GM23248 (cell line): ENCODE measurements around the gene C11orf97. TPM values are rescaled to one million over a fixed set of nuclear protein-coding genes. Genes with fewer than 3 reads are reported as not detected.

Source experiments
- DNase-seq: peaks from one replicate; pipeline ENCODE4 v3.0.0-alpha.2; 2015
- H2AFZ ChIP-seq: fragments of 200-600 bp; sonication (generic); 2 replicates; pipeline ENCODE4 v1.6.1; 2016; ENCODE audit warnings: antibody characterized with exemption
- H3F3A ChIP-seq: fragments of 200-600 bp; sonication (generic); 2 replicates; pipeline ENCODE4 v1.6.1; 2016; ENCODE audit warnings: mild to moderate bottlenecking, antibody characterized with exemption, mixed run types; ENCODE audit not compliant: insufficient read depth
- H3K27ac ChIP-seq: fragments of 200-600 bp; sonication (generic); 2 replicates; pipeline ENCODE4 v1.5.1; 2016; ENCODE audit warnings: mild to moderate bottlenecking
- H3K27me3 ChIP-seq: fragments of 200-600 bp; sonication (generic); replicated peaks from 2 replicates; pipeline ENCODE4 v1.6.1; 2016; ENCODE audit warnings: mild to moderate bottlenecking; ENCODE audit not compliant: insufficient read depth
- H3K36me3 ChIP-seq: fragments of 200-600 bp; sonication (generic); 2 replicates; pipeline ENCODE4 v1.6.1; 2016; ENCODE audit warnings: low read depth, mild to moderate bottlenecking
- H3K4me1 ChIP-seq: fragments of 200-600 bp; sonication (generic); 2 replicates; pipeline ENCODE4 v1.6.1; 2016; ENCODE audit warnings: mild to moderate bottlenecking; ENCODE audit not compliant: insufficient read depth
- H3K4me2 ChIP-seq: fragments of 200-600 bp; sonication (generic); one replicate; pipeline ENCODE4 v1.6.1; 2016; ENCODE audit warnings: mild to moderate bottlenecking; ENCODE audit not compliant: unreplicated experiment
- H3K4me3 ChIP-seq: fragments of 200-600 bp; sonication (generic); 2 replicates; pipeline ENCODE4 v1.5.1; 2016; ENCODE audit warnings: mild to moderate bottlenecking
- H3K79me2 ChIP-seq: fragments of 200-600 bp; sonication (generic); 2 replicates; pipeline ENCODE4 v1.6.1; 2016; ENCODE audit warnings: mild to moderate bottlenecking; ENCODE audit not compliant: insufficient read depth
- H3K9ac ChIP-seq: fragments of 200-600 bp; sonication (generic); 2 replicates; pipeline ENCODE4 v1.6.1; 2016; ENCODE audit warnings: mild to moderate bottlenecking
- H3K9me2 ChIP-seq: fragments of 200-600 bp; sonication (generic); 2 replicates; pipeline ENCODE4 v1.6.1; 2016; ENCODE audit warnings: mixed run types, mild to moderate bottlenecking, moderate library complexity; ENCODE audit not compliant: insufficient read depth
- H3K9me3 ChIP-seq: fragments of 200-600 bp; sonication (generic); one replicate; pipeline ENCODE4 v1.6.1; 2017; ENCODE audit warnings: low read depth
- H4K20me1 ChIP-seq: fragments of 200-600 bp; sonication (generic); 2 replicates; pipeline ENCODE4 v1.6.0; 2016; ENCODE audit not compliant: insufficient read depth
- EZH2 ChIP-seq: fragments of 200-600 bp; sonication (generic); IDR thresholded peaks from 2 replicates; pipeline ENCODE4 v1.6.1; 2018; ENCODE audit warnings: antibody characterized with exemption, mild to moderate bottlenecking; ENCODE audit not compliant: insufficient read depth, poor library complexity, severe bottlenecking
- EZH2phosphoT487 ChIP-seq: fragments of 200-600 bp; sonication (generic); IDR thresholded peaks from 2 replicates; pipeline ENCODE4 v1.6.1; 2018; ENCODE audit warnings: antibody characterized with exemption, moderate library complexity, mild to moderate bottlenecking, low read depth; ENCODE audit not compliant: insufficient read depth
- WGBS, 2 experiments: methylation state at CpG; one replicate each; pipeline ENCODE4 v1.1.6; 2015 to 2017; ENCODE audit warnings: low lambda C conversion rate in 2 of 2, low coverage in 1 of 2; ENCODE audit errors: missing lambda C conversion rate in 2 of 2; 5-methylcytosine and 5-hydroxymethylcytosine counted together
- in situ Hi-C: fragments of 300-500 bp; cut with MboI; formaldehyde crosslinking; loops from 2 replicates; pipeline ENCODE4 v1.15.0; 2020
- polyA plus RNA-seq: library from polyadenylated mRNA; unstranded; fragments of >200 nt; fragmentation: Nextera tagmentation; extraction: Ambion mirVana; gene quantifications from 2 replicates; pipeline ENCODE4 v1.2.1, GENCODE V29; 2016
- total RNA-seq: library from RNA; depleted of rRNA; stranded (reverse); fragments of >200 nt; shearing (Covaris generic); gene quantifications from 2 replicates; pipeline ENCODE4 v1.2.3, GENCODE V29; 2014

The C11orf97 gene
- total and polyA plus RNA-seq, 2 experiments from 2014 or later, result not detected

- peak overlapping the region; percentile 22; the same call in 1 of the 2 replicates for H3K4me3 ChIP-seq
- DNase-seq, result peak; percentile 76
- no peaks in the 10 kb centered on the region for H3K9me2 ChIP-seq
- H3K9ac ChIP-seq, result peak overlapping the region; percentile 27
- in situ Hi-C loops, result no loop called here
- H2AFZ ChIP-seq, result no peak overlapping the region
- no peaks in the 10 kb centered on the region for H4K20me1 ChIP-seq
- no peaks in the 10 kb centered on the region for H3K36me3 ChIP-seq
- no peaks in the 10 kb centered on the region for H3K9me3 ChIP-seq
- H3K27me3 ChIP-seq, result no peaks in the 10 kb centered on the region
- H3K27ac ChIP-seq, result peak overlapping the region; percentile 77
- TF ChIP-seq EZH2 (no peak), EZH2phosphoT487 (no peak)
- peaks cover 37% of the 10 kb centered on the region for H3K4me1 ChIP-seq
- H3F3A ChIP-seq, result peaks cover 36% of the 10 kb centered on the region
- peak overlapping the region; percentile 76 for H3K4me2 ChIP-seq
- peaks cover 30% of the 10 kb centered on the region for H3K79me2 ChIP-seq
Observed at GRCh38 chr11:94557421-94557820, 45.2 kb downstream of the C11orf97 start.

DNA sequence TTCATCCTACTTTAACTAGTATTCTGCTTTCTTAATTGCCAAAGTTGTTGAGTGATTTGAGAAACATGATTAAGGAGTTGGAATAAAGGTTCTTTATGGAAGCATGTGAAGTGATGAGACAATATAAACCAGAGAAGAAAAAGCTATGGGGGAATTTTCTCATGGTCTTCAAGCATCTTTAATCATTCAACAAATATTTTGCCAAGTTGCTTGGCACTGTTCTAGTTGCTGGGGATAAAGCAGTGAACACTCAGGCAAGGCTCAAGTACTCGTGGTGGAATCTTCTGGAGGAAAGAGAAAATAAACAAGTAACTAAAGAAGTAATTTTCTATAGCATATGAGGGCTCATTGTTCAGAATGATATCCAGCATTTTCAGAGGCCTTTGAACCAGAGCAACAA, 45.7 kb downstream of the C11orf97 start:
- Histone ChIP-seq H3K79me2 (peaks cover 26% of the 10 kb centered on the region), H3K4me3 (peak overlapping the region; percentile 22; the same call in 1 of the 2 replicates), H3K9ac (peak overlapping the region; percentile 27), H2AFZ (no peak overlapping the region), H3K9me2 (no peaks in the 10 kb centered on the region), H3K27ac (peak overlapping the region; percentile 77), H4K20me1 (no peaks in the 10 kb centered on the region), H3K36me3 (no peaks in the 10 kb centered on the region), H3K9me3 (no peaks in the 10 kb centered on the region), H3K4me2 (peak overlapping the region; percentile 76), H3F3A (peaks cover 42% of the 10 kb centered on the region), H3K27me3 (no peaks in the 10 kb centered on the region), H3K4me1 (peaks cover 41% of the 10 kb centered on the region)
- peak; percentile 63 for DNase-seq
- in situ Hi-C loops, result no loop called here
- 7 to 16% methylated on average over 1 of the region's 1 CpG for WGBS, 2 experiments
- TF ChIP-seq EZH2phosphoT487, result no peak
- no peak for TF ChIP-seq EZH2

DNA sequence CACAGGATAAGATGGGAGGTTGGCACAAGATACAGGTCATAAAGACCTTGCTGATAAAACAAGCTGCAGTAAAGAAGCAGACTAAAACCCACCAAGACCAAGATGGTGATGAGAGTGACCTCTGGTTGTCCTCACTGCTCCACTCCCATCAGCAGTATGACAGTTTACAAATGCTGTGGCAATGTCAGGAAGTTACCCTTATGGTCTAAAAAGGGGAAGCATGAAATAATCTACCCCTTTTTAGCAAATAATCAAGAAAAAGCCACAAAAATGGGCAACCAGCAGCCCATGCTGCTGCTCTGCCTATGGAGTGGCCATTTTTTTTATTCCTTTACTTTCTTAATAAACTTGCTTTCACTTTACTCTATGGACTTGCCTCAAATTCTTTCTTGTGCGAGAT, 46.2 kb downstream of the C11orf97 start:
- H4K20me1 ChIP-seq, result no peaks in the 10 kb centered on the region
- H3K4me2 ChIP-seq, result peak overlapping the region; percentile 76
- H3K36me3 ChIP-seq, result no peaks in the 10 kb centered on the region
- no peaks in the 10 kb centered on the region for H3K9me2 ChIP-seq
- H3K9me3 ChIP-seq, result no peaks in the 10 kb centered on the region
- TF ChIP-seq EZH2phosphoT487, result no peak
- no peak for TF ChIP-seq EZH2
- peak overlapping the region; percentile 27; the same call in 1 of the 2 replicates for H3K9ac ChIP-seq
- H3K4me3 ChIP-seq, result no peak overlapping the region
- peaks cover 22% of the 10 kb centered on the region for H3K79me2 ChIP-seq
- peaks cover 46% of the 10 kb centered on the region for H3F3A ChIP-seq
- peak overlapping the region; percentile 77 for H3K27ac ChIP-seq
- H3K4me1 ChIP-seq, result peaks cover 46% of the 10 kb centered on the region
- WGBS, 2 experiments, result 100% methylated on average over 1 of the region's 1 CpG
- in situ Hi-C loops, result no loop called here
- DNase-seq, result no peak
- H3K27me3 ChIP-seq, result no peaks in the 10 kb centered on the region
- H2AFZ ChIP-seq, result no peak overlapping the region

DNA sequence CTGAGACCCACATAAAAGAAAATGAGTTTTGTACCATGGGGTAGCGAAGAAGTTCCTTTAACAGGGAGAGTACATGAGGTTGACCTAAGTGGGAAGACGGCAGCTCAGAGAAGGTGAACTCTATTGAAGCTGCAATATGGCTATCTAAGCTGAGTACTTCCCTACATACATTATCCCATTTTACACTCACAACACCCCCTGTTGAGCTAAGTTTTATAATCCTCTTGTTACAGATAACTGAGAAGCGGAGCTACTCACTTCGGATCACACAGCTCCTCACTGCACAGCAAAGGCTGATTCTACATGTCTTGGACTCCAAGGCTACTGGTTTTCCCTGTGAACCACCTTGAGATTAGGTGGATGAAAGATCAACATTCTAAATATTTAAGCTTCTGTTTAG, 46.7 kb downstream of the C11orf97 start:
- peaks cover 50% of the 10 kb centered on the region for H3F3A ChIP-seq
- H3K9me3 ChIP-seq, result no peaks in the 10 kb centered on the region
- DNase-seq, result no peak
- no peaks in the 10 kb centered on the region for H3K36me3 ChIP-seq
- TF ChIP-seq EZH2 (no peak), EZH2phosphoT487 (no peak)
- 96 to 97% methylated on average over 4 of the region's 4 CpGs for WGBS, 2 experiments
- peaks cover 51% of the 10 kb centered on the region for H3K4me1 ChIP-seq
- peaks cover 21% of the 10 kb centered on the region for H3K79me2 ChIP-seq
- no peaks in the 10 kb centered on the region for H3K9me2 ChIP-seq
- in situ Hi-C loops, result no loop called here
- no peaks in the 10 kb centered on the region for H3K27me3 ChIP-seq
- H2AFZ ChIP-seq, result no peak overlapping the region
- H3K9ac ChIP-seq, result no peak overlapping the region
- no peaks in the 10 kb centered on the region for H4K20me1 ChIP-seq
- H3K4me2 ChIP-seq, result peak overlapping the region; percentile 76
- H3K4me3 ChIP-seq, result no peak overlapping the region
- no peak overlapping the region for H3K27ac ChIP-seq

GRCh38 chr11:94559361-94559760, 47.1 kb downstream of the C11orf97 start:
- no peak for DNase-seq
- H3K36me3 ChIP-seq, result no peaks in the 10 kb centered on the region
- WGBS, 2 experiments, result 67 to 74% methylated on average over 2 of the region's 2 CpGs
- H4K20me1 ChIP-seq, result no peaks in the 10 kb centered on the region
- peaks cover 52% of the 10 kb centered on the region for H3F3A ChIP-seq
- H3K27ac ChIP-seq, result no peak overlapping the region
- peaks cover 17% of the 10 kb centered on the region for H3K79me2 ChIP-seq
- H3K4me2 ChIP-seq, result no peak overlapping the region
- no peaks in the 10 kb centered on the region for H3K9me2 ChIP-seq
- H3K9ac ChIP-seq, result no peak overlapping the region
- no peak overlapping the region for H2AFZ ChIP-seq
- H3K27me3 ChIP-seq, result no peaks in the 10 kb centered on the region
- H3K4me3 ChIP-seq, result no peak overlapping the region
- H3K4me1 ChIP-seq, result peaks cover 51% of the 10 kb centered on the region
- in situ Hi-C loops, result no loop called here
- no peaks in the 10 kb centered on the region for H3K9me3 ChIP-seq
- TF ChIP-seq EZH2phosphoT487 (no peak), EZH2 (no peak)
